ENCODE results near the gene GRP. TPM values are rescaled to one million over a fixed set of nuclear protein-coding genes. Genes with fewer than 3 reads are reported as not detected.

The GRP gene
- total RNA-seq, 2 donors from 2014 or later, result not detected

- no peaks in the 10 kb centered on the region for H3K4me1 Mint-ChIP-seq (ENCODE audit: low read depth in 2 of 2)
- no peaks in the 10 kb centered on the region for H3K9me3 Mint-ChIP-seq
- H3K27ac Mint-ChIP-seq, result no peak overlapping the region
- H3K36me3 Mint-ChIP-seq, result no peaks in the 10 kb centered on the region
- DNase-seq (ENCODE audit: low spot score) (no peak), ATAC-seq (no peak)
- no peak overlapping the region for H3K4me3 Mint-ChIP-seq
- H3K27me3 Mint-ChIP-seq, result peaks cover 9 to 33% of the 10 kb centered on the region in 2 donors
Measured at GRCh38 chr18:59210299-59210698, 9.7 kb upstream of the GRP start.

GRCh38 chr18:59211629-59212028, 8.3 kb upstream of the GRP start:
- no peaks in the 10 kb centered on the region for H3K36me3 Mint-ChIP-seq
- no peak for DNase-seq (ENCODE audit: low spot score)
- no peak for ATAC-seq
- H3K9me3 Mint-ChIP-seq, result no peaks in the 10 kb centered on the region
- H3K4me1 Mint-ChIP-seq (ENCODE audit: low read depth in 2 of 2), result no peaks in the 10 kb centered on the region
- no peak overlapping the region for H3K4me3 Mint-ChIP-seq
- no peak overlapping the region for H3K27ac Mint-ChIP-seq
- H3K27me3 Mint-ChIP-seq, result peaks cover 14 to 35% of the 10 kb centered on the region in 2 donors

GRCh38 chr18:59218018-59218417, 1.9 kb upstream of the GRP start:
- DNase-seq (ENCODE audit: low spot score) (no peak), ATAC-seq (no peak)
- H3K36me3 Mint-ChIP-seq, result no peaks in the 10 kb centered on the region
- H3K27ac Mint-ChIP-seq, result no peak overlapping the region
- peaks cover 0 to 6% of the 10 kb centered on the region in 2 donors for H3K4me1 Mint-ChIP-seq (ENCODE audit: low read depth in 2 of 2)
- peaks cover 54 to 72% of the 10 kb centered on the region in 2 donors for H3K27me3 Mint-ChIP-seq
- no peak overlapping the region for H3K4me3 Mint-ChIP-seq
- no peaks in the 10 kb centered on the region for H3K9me3 Mint-ChIP-seq

- no peak overlapping the region for H3K4me3 Mint-ChIP-seq
Measured at GRCh38 chr18:59220164-59220783, 316 bp downstream of the GRP start.

GRCh38 chr18:59220784-59221765, 1.1 kb downstream of the GRP start:
- Mint-ChIP-seq H3K9me3 (no peaks in the 10 kb centered on the region), H3K27me3 (peaks cover 62 to 85% of the 10 kb centered on the region in 2 donors), H3K36me3 (no peaks in the 10 kb centered on the region), H3K27ac (no peak overlapping the region), H3K4me1 (ENCODE audit: low read depth in 2 of 2) (peaks cover 0 to 6% of the 10 kb centered on the region in 2 donors), H3K4me3 (no peak overlapping the region)
- no peak for ATAC-seq
- DNase-seq (ENCODE audit: low spot score), result no peak

More at GRCh38 chr18:59220164-59220783, 316 bp downstream of the GRP start:
- H3K9me3 Mint-ChIP-seq, result no peaks in the 10 kb centered on the region
- peaks cover 0 to 6% of the 10 kb centered on the region in 2 donors for H3K4me1 Mint-ChIP-seq (ENCODE audit: low read depth in 2 of 2)
- no peaks in the 10 kb centered on the region for H3K36me3 Mint-ChIP-seq
- ATAC-seq, result peak in 1 of 2 donors; percentile 17
- no peak for DNase-seq (ENCODE audit: low spot score)
- peaks cover 61 to 77% of the 10 kb centered on the region in 2 donors for H3K27me3 Mint-ChIP-seq
- H3K27ac Mint-ChIP-seq, result no peak overlapping the region

- H3K27me3 Mint-ChIP-seq, result peaks cover 59 to 86% of the 10 kb centered on the region in 2 donors
- H3K4me1 Mint-ChIP-seq (ENCODE audit: low read depth in 2 of 2), result peaks cover 0 to 6% of the 10 kb centered on the region in 2 donors
- no peak overlapping the region for H3K27ac Mint-ChIP-seq
- H3K36me3 Mint-ChIP-seq, result no peaks in the 10 kb centered on the region
- H3K4me3 Mint-ChIP-seq, result no peak overlapping the region
- ATAC-seq (no peak), DNase-seq (ENCODE audit: low spot score) (no peak)
- H3K9me3 Mint-ChIP-seq, result no peaks in the 10 kb centered on the region
Measured at GRCh38 chr18:59222341-59222740, 2.4 kb downstream of the GRP start.

- ATAC-seq (no peak), DNase-seq (ENCODE audit: low spot score) (no peak)
- Mint-ChIP-seq H3K27me3 (peaks cover 27 to 68% of the 10 kb centered on the region in 2 donors), H3K36me3 (no peaks in the 10 kb centered on the region), H3K27ac (no peak overlapping the region), H3K4me1 (ENCODE audit: low read depth in 2 of 2) (no peaks in the 10 kb centered on the region), H3K9me3 (no peaks in the 10 kb centered on the region), H3K4me3 (no peak overlapping the region)
Measured at GRCh38 chr18:59228351-59228750, 8.4 kb downstream of the GRP start.

GRCh38 chr18:59229191-59229590, 9.2 kb downstream of the GRP start:
- Mint-ChIP-seq H3K27ac (no peak overlapping the region), H3K27me3 (peaks cover 22 to 60% of the 10 kb centered on the region in 2 donors), H3K36me3 (no peaks in the 10 kb centered on the region), H3K9me3 (no peaks in the 10 kb centered on the region), H3K4me1 (ENCODE audit: low read depth in 2 of 2) (no peaks in the 10 kb centered on the region), H3K4me3 (no peak overlapping the region)
- DNase-seq (ENCODE audit: low spot score), result no peak
- no peak for ATAC-seq

- Mint-ChIP-seq H3K4me1 (ENCODE audit: low read depth in 2 of 2) (no peaks in the 10 kb centered on the region), H3K9me3 (no peaks in the 10 kb centered on the region), H3K27me3 (peaks cover 22 to 58% of the 10 kb centered on the region in 2 donors), H3K27ac (no peak overlapping the region), H3K4me3 (no peak overlapping the region), H3K36me3 (no peaks in the 10 kb centered on the region)
- ATAC-seq (no peak), DNase-seq (ENCODE audit: low spot score) (no peak)
Measured at GRCh38 chr18:59229701-59230443, 9.9 kb downstream of the GRP start.

GRCh38 chr18:59231114-59231513, 11.2 kb downstream of the GRP start:
- H3K27ac Mint-ChIP-seq, result no peak overlapping the region

GRCh38 chr18:59231877-59232276, 11.9 kb downstream of the GRP start:
- no peak overlapping the region for H3K4me3 Mint-ChIP-seq

More at GRCh38 chr18:59231114-59231513, 11.2 kb downstream of the GRP start:
- ATAC-seq, result no peak
- Mint-ChIP-seq H3K36me3 (no peaks in the 10 kb centered on the region), H3K9me3 (peaks cover 2% of the 10 kb centered on the region), H3K4me1 (ENCODE audit: low read depth in 2 of 2) (no peaks in the 10 kb centered on the region), H3K27me3 (peaks cover 16 to 52% of the 10 kb centered on the region in 2 donors), H3K4me3 (no peak overlapping the region)
- DNase-seq (ENCODE audit: low spot score), result no peak

GRCh38 chr18:59232309-59233016, 12.5 kb downstream of the GRP start:
- H3K4me3 Mint-ChIP-seq, result no peak overlapping the region
- peaks cover 5% of the 10 kb centered on the region for H3K9me3 Mint-ChIP-seq
- H3K36me3 Mint-ChIP-seq, result no peaks in the 10 kb centered on the region
- no peak overlapping the region for H3K27ac Mint-ChIP-seq
- ATAC-seq, result no peak
- H3K27me3 Mint-ChIP-seq, result peaks cover 14 to 53% of the 10 kb centered on the region in 2 donors
- DNase-seq (ENCODE audit: low spot score), result no peak
- H3K4me1 Mint-ChIP-seq (ENCODE audit: low read depth in 2 of 2), result no peaks in the 10 kb centered on the region

More at GRCh38 chr18:59231877-59232276, 11.9 kb downstream of the GRP start:
- Mint-ChIP-seq H3K36me3 (no peaks in the 10 kb centered on the region), H3K27me3 (peaks cover 16 to 56% of the 10 kb centered on the region in 2 donors), H3K4me1 (ENCODE audit: low read depth in 2 of 2) (no peaks in the 10 kb centered on the region), H3K9me3 (peaks cover 5% of the 10 kb centered on the region), H3K27ac (no peak overlapping the region)
- ATAC-seq (no peak), DNase-seq (ENCODE audit: low spot score) (no peak)

- H3K9me3 Mint-ChIP-seq, result peaks cover 5% of the 10 kb centered on the region
- no peak overlapping the region for H3K4me3 Mint-ChIP-seq
- no peak for ATAC-seq
- DNase-seq (ENCODE audit: low spot score), result no peak
- H3K36me3 Mint-ChIP-seq, result no peaks in the 10 kb centered on the region
- H3K27ac Mint-ChIP-seq, result no peak overlapping the region
- H3K27me3 Mint-ChIP-seq, result peaks cover 14 to 48% of the 10 kb centered on the region in 2 donors
- no peaks in the 10 kb centered on the region for H3K4me1 Mint-ChIP-seq (ENCODE audit: low read depth in 2 of 2)
Measured at GRCh38 chr18:59233017-59233410, 13.1 kb downstream of the GRP start.
